ENCODE data around the gene NME4.

Gene NME4

GRCh38 chr16:396605-397004 lies 394 bp upstream of the NME4 start:
- TF ChIP-seq, protein P1, sequence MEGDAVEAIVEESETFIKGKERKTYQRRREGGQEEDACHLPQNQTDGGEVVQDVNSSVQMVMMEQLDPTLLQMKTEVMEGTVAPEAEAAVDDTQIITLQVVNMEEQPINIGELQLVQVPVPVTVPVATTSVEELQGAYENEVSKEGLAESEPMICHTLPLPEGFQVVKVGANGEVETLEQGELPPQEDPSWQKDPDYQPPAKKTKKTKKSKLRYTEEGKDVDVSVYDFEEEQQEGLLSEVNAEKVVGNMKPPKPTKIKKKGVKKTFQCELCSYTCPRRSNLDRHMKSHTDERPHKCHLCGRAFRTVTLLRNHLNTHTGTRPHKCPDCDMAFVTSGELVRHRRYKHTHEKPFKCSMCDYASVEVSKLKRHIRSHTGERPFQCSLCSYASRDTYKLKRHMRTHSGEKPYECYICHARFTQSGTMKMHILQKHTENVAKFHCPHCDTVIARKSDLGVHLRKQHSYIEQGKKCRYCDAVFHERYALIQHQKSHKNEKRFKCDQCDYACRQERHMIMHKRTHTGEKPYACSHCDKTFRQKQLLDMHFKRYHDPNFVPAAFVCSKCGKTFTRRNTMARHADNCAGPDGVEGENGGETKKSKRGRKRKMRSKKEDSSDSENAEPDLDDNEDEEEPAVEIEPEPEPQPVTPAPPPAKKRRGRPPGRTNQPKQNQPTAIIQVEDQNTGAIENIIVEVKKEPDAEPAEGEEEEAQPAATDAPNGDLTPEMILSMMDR (IDR thresholded peaks at IDR 0.05; ENCODE audit: control insufficient read depth, extremely low read depth, insufficient read depth): no peak
- no peak for DNase-seq (ENCODE audit: low read depth)
- no peak overlapping the region for H3K4me3 ChIP-seq (ENCODE audit: low read depth, low read length)

DNA sequence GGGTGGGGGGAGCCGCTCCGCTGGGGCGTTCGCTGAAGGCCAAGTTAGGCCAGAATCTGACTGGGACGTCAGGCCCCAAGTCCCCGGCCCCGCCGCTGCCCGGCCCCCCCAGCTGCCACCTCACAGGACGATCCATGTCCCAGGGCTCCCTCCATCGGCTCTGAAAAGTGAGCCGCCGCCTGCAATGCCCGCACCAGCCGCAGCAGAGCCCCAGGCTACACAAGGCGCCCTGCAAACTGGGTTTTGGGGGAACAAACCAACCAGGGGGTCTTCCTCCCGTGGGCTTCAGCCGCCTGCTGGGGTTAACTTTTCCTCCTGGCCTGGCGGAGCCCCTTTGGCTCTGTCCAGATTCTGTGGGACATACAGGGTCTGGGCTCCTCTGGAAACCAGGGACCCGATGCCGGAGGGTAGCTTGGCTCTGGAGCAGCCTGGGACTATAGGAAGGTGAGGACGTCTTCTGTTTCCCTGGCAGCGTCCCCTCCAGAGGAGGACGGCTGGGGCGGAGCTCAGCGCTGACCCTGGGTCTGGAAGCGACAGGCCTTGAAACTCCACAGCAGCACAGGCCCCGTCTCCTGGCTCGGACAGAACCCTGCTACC lies 835 bp downstream of the NME4 start:
- H3K4me3 ChIP-seq (ENCODE audit: low read depth, low read length): no peak overlapping the region
- TF ChIP-seq, protein P1 (IDR thresholded peaks at IDR 0.05; ENCODE audit: control insufficient read depth, extremely low read depth, insufficient read depth): no peak
- DNase-seq (ENCODE audit: low read depth): no peak

DNA sequence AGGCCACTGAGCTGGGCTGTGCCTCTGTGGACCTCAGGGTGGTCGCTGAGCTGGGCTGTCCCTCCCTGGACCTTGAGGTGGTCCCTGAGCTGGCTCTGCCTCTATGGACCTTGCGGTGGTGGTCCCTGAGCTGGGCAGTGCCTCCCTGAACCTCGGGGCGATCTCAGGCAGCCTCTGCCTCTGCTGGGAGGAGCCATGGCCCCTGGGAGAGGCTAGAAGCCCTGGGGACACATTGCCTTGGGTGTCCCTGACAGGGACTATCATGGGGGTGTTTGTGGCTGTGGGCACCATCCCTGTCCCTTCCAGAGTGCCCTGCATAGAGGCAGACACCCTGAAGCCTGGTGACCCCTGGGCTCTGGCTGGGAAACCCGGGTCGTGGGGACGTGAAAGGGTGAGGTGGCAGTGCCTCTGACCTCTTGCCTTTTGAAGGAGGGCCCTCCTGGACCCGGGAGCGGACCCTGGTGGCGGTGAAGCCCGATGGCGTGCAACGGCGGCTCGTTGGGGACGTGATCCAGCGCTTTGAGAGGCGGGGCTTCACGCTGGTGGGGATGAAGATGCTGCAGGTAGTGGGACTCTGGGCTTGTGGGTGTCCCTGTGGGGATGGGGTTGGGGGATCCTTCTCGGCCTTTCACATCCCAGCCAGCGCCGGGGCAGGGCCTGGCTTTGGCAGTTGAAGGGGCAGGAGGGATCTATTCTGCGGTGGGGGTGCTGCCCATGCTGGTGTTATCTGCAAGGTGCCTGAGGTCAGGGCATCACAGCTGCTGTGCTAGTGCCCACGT lies 1.8 kb downstream of the NME4 start:
- no peak overlapping the region for H3K4me3 ChIP-seq (ENCODE audit: low read depth, low read length)
- TF ChIP-seq, protein P1 (IDR thresholded peaks at IDR 0.05; ENCODE audit: control insufficient read depth, extremely low read depth, insufficient read depth): no peak

DNA sequence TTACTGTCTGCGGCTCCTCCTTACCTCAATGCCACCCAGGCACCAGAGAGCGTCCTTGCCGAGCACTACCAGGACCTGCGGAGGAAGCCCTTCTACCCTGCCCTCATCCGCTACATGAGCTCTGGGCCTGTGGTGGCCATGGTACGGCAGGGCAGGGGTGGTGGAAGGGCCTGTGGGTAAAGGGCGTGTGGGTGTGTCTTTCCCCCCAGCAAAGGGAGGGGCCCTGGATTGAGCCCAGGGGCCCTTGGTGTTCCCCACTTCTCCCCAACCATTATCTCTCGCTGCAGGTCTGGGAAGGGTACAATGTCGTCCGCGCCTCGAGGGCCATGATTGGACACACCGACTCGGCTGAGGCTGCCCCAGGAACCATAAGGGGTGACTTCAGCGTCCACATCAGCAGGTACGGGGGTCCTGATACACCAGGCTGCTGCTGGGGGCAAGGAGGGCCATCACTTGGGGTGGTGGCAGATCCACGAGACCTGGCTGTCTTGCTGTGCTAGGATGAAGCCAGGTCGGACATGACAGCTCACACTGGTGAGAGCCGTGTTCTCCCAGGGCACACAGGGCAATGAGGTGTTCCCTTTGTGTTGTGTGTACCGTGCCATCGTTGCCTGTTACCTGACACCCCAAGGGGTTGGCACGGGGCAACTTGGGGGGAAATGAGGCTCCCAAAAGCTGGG lies 2.5 kb downstream of the NME4 start:
- DNase-seq (ENCODE audit: low read depth): no peak
- TF ChIP-seq, protein P1 (IDR thresholded peaks at IDR 0.05; ENCODE audit: control insufficient read depth, extremely low read depth, insufficient read depth): no peak
- no peak overlapping the region for H3K4me3 ChIP-seq (ENCODE audit: low read depth, low read length)

More for the DNA sequence above, 1.8 kb downstream of the NME4 start:
- no peak for DNase-seq (ENCODE audit: low read depth)

GRCh38 chr16:400061-400591 lies 3.1 kb downstream of the NME4 start:
- TF ChIP-seq, protein P1 (IDR thresholded peaks at IDR 0.05; ENCODE audit: control insufficient read depth, extremely low read depth, insufficient read depth): no peak
- peak overlapping the region; percentile 87; the same call in 1 of the 2 replicates for H3K4me3 ChIP-seq (ENCODE audit: low read depth, low read length)
- no peak for DNase-seq (ENCODE audit: low read depth)

DNA sequence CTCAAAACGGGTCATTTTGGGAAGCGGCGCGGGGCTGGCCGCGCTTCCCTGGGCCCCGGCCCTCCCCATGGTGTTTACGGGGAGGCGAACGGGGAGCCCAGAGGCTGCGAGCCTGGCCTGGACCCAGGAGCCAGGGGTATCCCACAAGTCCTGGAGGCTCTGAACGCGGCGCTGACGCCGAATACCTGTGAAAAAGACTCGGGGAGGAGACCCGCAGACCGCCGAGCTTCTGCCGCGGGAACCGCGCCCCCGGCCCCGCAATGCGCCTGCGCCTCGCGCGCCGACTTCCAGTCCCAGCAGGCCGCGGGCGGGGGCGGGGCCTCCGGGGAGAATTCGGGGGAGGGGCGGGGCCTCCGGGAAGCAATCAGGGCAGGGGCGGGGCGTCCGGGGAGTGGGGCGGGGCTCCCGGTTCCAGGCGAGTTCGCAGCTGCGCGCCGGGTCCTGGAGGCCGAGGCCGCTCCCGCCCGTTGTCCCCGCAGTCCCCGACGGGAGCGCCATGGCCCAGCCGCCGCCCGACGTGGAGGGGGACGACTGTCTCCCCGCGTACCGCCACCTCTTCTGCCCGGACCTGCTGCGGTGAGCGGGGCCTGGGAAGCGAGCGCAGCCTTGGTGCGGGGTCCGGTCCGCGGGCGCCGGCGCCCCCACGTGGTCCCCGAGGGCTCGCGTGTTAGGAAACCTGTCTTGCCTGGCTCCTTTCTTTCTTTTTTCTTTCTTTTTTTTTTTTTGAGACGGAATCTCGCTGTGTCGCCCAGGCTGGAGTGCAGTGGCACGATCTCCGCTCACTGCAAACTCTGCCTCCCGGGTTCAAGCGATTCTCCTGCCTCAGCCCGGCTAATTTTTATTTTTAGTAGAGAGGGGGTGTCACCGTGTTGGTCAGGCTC lies 4.7 kb downstream of the NME4 start, which contains the start of gene DECR2:
Gene DECR2 (plus strand): TSS at position 418 of the 881 bp plus-strand sequence. CDS start 79 bp downstream, at position 497.
- H3K4me3 ChIP-seq (ENCODE audit: low read depth, low read length): peak within 1 kb of the TSS; percentile 87
- no peak for DNase-seq (ENCODE audit: low read depth)
- TF ChIP-seq, protein P1 (IDR thresholded peaks at IDR 0.05; ENCODE audit: control insufficient read depth, extremely low read depth, insufficient read depth): peak; percentile 52
